GM19324 (cell line): ENCODE data around the gene CTSD.
"Not testable (repeated sequence)": the region's sequence is repeated elsewhere in the genome, so short reads cannot be mapped to it uniquely, and the experiment has no call there.

ENCODE experiments used
- ATAC-seq: cut with Tn5 transposase; IDR thresholded peaks from one replicate; pipeline ENCODE4 v1.9.1; 2021; ENCODE audit warnings: mild to moderate bottlenecking, moderate library complexity; ENCODE audit not compliant: unreplicated experiment, low FRiP score

CTSD gene

DNA sequence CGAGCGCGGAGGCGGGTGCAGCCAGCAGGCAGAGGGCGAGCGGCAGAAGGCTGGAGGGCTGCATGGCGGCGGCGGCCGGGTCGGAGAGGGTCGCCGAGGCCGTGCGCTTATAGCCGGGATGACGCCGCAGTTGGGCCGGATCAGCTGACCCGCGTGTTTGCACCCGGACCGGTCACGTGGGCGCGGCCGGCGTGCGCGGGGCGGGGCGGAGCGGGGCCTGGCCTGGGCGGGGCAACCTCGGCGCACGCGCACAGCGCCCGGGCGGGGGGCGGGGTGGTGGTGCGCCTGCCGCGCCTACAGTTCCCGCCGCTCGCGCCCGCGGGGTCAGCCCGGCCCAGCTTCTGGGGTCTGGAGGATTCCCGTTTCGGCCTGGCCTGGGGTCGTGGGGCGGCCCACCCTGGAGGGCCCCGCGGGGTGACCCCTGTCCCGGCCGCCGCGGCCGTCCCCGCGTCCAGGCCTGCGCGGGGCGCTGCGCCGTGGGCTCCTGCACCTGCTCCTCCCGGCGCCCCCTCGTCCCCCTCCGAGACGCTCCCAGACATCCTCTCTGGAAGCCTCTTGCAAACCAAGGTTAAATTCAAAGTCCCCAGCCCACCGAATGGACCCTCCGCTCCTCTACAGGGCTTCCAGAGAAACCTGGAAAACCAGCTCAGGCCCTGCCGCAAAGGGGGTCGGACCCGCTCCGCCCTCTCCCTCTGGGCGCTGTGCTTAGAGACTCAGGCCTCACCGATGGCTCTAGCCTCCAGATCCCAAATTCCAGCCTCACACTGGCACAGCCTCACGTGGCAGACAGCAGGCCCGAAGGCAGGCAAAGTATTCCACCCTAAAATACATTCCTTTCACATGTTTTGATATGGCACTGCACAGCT lies at the start of gene CTSD:
Gene CTSD (minus strand): TSS at position 132 of the 866 bp plus-strand sequence. CDS start 68 bp downstream, at position 64.
- ATAC-seq, result peak; percentile 76

DNA sequence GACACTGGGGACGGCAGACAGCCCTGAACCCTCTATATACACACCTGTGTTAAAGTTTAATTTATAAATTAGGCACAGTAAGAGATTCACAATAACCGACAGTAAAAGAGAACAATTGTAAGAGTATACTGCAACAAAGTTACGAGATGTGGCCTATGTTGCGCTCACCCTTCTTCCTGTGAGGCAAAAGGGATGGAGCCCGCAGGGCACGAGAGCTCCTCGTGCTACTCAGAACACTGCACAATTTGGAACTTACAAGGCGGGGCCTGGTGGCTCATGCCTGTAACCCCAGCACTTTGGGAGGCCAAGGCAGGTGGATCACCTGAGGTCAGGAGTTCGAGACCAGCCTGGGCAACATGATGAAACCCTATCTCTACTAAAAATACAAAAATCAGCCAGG lies 49.6 kb upstream of the CTSD start:
- not testable (repeated sequence) for ATAC-seq

DNA sequence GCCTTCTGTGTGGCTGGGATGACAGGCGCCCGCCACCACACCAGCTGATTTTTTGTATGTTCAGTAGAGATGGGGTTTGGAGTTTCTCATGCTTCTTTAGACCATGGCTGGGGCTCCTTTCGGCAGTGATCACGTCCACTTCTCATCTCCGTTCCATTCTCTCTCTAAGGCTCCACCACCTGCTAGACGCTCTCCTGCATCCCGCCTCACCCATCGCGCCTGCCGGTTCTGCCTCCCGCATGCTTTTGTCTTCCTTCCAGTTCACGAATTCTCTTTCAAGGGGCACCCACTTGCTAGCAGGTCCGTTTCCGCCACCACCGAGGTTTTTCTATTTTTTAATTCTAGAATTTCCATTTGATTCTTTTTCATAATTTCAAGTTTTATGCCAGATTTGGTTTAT lies 49.1 kb upstream of the CTSD start:
- no peak for ATAC-seq

DNA sequence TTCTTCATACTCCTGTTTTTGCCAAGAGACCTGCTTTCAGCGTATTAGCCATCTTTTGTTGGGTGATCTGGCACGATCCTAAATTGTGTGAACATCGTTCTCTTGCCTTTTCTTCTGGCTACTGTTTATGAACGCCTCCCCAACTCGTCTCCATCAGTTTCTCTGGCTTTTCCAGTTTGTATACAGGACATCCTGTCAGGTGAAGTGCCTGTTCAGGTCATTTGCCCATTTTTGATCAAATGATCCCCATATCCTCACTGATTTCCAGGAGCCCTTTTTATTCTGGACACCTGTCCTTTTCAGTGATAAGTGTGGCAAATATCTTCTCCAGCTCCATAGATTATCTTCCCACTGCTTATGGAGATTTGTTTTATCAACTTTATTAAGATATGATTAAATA lies 48.5 kb upstream of the CTSD start:
- ATAC-seq, result no peak

DNA sequence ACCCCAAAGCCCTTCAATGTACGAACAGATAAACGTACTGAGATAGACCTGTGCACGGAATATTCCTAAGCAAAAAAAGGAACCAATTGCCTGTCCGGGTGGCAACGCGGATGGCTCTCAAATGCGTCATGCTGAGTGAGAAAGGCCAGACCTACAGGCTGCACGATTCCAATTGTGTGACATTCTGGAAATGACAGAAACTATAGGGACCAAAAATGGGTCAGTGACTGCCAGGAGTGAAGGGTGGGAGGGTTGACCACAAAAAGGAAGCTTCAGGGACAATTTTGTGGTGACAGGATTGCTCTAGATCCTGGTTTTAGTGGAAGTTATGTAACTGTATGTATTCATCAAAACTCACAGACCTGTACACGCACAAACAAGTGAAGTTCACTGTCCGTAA lies 47.0 kb upstream of the CTSD start:
- no peak for ATAC-seq

DNA sequence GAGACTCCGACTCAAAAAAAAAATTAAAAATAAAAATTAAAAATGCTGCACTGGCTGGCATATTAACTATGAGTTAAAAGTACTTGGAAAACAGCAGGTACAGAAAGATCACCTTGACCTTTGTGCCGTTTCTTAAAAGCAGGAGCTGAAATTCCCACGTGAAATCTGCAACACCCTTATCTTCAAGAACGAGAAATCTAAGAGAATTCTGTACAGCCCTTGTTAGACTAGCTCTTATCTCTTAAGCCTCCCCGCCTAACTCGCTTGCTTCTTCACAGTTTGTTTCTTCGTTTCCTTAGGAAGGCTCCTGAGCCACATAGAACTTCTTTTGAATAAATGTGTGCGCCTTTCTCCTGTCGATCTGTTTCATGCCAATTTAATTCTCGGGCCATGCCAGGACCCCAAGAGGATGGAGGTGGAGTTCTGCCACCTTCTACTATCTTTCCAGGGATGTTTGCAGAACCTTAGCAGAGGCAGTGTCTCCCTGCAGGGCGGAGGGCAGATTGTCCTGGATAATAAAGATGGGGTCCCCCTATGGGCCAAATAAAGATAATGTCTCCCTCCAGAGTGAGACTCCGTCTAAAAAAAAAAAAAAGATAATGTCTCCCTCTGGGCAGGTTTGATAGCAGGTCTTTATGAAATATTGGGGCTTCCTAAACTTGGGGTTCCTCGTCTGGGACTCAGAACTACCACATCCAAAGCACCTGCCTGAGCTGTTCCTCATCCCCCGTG lies 43.7 kb upstream of the CTSD start:
- ATAC-seq, result no peak

DNA sequence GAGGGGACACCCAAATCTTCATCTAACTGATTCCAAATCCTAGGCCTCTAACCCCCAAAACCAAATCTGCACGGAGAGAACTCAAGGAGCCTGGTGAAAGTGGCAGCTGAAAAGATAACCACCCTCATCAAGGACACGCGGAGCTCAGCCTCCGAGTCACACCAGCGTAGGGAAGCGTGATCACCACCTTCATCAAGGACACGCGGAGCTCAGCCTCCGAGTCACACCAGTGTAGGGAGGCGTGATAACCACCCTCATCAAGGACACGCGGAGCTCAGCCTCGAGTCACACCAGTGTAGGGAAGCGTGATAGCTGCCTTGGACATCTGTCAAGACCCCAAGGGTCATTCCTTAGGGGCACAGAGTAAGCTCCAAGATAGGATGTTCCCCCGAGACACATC lies 41.8 kb upstream of the CTSD start:
- ATAC-seq, result no peak

DNA sequence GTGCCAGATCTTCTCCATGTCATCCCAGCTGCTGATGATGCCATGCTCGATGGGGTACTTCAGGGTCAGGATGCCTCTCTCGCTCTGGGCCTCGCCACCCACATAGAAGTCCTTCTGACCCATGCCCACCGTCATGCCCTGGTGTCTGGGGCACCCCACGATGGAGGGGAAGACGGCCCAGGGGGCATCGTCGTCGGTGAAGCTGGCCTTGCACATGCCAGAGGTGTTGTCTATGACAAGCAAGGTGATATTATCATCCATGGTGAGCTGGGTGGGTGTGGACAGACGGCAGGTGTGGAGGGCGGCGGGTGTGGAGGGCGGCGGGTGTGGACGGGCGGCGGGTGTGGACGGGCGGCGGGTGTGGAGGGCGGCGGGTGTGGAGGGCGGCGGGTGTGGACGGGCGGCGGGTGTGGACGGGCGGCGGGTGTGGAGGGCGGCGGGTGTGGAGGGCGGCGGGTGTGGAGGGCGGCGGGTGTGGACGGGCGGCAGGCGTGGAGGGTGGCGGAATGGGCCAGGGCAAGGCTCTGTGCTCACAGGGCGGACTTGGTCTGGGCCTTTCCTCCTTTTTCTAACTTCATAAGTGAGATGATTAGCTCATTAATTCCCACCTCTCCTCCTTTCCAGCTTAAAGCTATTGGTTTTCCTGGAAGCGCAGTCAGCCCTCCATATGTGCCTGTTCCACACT lies 40.2 kb upstream of the CTSD start:
- not testable (repeated sequence) for ATAC-seq

DNA sequence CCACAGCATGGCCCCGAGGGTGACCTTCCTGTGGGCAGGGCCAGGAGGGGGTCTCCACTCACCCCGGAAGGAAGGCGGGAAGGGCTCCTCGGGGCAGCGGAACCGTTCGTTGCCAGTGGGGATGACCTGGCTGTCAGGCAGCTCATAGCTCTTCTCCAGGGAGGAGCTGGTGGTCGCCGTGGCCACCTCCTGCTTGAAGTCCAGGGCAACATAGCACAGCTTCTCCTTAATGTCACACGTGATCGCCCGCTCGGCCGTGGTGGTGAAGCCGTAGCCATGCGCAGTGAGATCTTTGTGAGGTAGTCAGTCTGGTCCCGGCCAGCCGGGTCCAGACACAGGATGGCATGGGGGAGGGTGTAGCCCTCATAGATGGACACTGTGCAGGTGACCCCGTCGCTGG lies 39.5 kb upstream of the CTSD start:
- ATAC-seq, result no peak

DNA sequence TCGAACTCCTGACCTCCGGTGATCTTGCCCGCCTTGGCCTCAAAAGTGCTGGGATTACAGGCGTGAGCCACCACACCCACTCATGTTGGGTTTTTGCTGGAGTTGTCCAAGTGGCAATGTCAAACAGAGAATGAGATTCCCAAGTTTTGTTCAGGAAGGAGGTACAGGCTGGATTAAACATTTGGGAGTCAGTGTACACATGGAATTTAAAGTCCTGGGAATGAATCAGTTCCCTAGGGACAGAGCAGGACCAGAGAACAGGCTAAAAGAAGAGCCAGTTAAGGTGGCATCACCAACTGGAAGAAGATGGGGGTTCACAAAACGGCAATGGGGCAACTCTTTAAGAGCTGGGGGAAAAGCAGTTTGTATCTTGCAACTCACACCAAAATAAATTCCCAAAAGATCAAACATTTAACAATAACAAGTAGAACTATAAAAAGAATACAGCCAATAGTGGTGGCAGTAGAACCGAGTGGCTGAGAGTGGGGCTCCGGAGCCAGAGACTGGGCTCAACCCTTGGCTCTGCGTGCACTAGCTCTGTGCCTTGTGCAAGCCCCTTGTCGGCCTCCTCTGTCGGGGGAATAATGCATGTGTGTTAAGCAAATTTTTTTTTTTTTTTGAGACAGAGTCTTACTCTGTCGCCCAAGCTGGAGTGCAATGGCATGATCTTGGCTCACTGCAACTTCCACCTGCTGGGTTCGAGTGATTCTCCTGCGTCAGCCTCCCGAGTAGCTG lies 33.8 kb upstream of the CTSD start:
- ATAC-seq, result no peak

DNA sequence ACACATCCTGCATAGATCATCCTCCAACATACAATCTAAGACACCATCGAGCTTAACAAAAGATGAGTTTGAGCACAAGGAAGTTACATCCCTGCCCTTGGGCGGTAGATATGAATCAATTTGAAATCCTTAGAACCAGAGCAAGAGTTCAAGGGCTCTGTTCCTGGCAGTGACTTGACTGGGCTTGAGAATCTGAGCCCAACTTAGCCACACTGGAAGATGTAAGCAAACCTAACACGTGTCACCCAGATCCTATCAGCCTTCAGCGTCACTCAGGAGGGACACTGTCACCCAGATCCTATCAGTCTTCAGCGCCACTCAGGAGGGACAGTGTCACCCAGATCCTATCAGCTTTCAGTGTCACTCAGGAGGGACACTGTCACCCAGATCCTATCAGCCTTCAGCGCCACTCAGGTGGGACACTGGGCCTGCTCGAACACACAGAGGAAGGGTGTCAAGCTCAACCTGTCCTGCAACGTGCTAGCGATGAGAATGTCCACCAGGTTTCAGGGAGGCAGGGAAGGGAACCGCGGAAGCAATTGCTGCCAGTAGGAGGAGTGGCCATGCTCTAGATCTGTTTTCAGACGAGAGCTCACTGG lies 32.8 kb upstream of the CTSD start:
- ATAC-seq, result no peak

DNA sequence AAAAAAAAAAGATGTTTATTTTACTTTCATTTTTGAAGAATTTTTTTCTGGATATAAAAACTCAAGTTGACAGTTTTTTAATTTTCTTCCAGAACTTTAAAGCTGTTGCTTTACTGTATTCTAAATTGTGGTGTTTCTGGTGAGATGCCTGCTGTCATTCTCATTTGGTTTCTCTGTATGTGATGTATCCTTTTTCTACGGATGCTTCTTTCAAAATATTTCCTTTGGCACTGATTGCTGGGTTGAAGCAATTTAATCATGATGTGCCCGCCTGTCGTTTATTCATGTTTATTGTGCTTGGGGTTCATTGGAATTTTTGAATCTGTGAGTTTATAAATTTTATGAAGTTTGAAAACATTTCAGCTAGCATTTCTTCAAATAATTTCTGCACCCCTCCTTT lies 29.4 kb upstream of the CTSD start:
- no peak for ATAC-seq

DNA sequence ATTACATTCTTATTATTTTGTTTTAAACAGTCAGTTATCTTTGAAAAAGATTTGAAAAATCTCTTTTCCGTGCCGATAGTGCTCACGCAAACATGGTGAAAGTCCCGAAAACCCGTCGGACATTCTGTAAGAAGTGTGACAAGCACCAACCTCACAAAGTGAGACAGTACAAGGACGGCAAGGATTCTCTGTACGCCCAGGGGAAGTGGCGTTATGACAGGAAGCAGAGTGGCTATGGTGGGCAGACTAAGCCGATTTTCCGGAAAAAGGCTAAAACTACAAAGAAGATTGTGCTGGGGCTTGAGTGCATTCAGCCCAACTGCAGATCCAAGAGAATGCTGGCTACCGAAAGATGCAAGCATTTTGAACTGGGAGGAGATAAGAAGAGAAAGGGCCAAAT lies 28.7 kb upstream of the CTSD start:
- no peak for ATAC-seq

DNA sequence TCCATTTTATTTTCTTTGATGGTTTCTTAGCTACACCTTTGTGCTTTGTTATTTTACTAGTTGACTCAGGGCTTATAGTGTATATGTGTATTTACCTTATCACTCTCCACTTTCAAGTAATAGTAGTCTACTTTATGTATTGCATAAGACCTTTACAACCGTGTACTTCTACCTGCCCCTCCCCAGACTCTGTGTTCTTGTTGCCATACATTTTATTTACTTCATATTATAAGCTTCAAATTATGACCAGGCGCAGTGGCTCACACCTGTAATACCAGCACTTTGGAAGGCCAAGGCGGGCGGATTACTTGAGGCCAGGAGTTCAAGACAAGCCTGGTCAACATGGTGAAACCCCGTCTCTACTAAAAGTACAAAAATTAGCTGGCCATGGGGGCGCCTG lies 28.2 kb upstream of the CTSD start:
- no peak for ATAC-seq

DNA sequence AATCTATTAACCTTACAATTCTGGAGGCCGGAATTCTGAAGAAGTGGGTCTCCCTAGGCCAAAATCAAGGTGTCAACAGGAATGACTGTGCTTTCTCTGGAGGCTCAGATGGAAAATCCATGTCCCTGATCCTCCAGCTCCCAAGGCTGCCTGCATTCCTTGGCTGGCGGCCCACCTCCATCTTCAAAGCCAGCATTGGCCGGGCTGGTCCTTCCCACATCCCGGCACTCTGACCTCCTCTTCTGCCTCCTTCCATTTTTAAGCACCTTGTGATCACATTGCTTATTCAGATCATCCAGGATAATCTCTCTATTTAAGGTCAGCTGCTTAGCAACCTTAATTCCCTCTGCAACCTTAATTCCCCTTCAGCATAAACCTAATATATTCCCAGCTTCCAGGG lies 22.7 kb upstream of the CTSD start:
- no peak for ATAC-seq

DNA sequence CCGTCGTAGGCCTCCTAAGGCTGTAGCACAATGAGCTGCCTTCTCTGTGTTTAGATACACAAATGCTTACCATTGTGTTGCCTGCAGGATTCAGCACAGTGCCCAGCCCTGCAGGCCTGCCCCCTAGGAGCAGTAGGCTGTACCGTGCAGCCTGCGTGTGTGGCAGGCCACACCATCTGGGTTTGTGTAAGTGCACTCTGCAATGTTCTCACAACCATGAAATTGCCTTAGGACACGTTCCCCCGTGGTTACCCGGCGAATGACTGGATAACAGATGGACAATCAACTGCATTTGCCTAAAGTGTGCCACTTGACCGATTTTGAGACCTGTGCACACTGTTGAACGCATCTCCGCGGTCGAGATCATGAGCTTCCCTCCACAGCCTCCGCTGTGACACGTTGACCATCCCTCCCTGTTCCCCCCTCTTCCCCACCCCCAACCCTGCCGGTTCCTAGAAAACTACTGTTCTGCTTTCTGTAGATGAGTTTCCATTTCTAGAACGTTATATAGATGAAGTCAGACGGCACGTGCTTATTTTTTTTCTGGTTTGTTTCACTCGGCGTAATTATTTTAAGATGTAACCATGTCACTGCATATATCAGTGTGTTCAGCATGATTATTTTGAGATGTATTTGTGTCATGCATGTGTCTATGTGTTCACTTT lies 22.2 kb upstream of the CTSD start:
- no peak for ATAC-seq

DNA sequence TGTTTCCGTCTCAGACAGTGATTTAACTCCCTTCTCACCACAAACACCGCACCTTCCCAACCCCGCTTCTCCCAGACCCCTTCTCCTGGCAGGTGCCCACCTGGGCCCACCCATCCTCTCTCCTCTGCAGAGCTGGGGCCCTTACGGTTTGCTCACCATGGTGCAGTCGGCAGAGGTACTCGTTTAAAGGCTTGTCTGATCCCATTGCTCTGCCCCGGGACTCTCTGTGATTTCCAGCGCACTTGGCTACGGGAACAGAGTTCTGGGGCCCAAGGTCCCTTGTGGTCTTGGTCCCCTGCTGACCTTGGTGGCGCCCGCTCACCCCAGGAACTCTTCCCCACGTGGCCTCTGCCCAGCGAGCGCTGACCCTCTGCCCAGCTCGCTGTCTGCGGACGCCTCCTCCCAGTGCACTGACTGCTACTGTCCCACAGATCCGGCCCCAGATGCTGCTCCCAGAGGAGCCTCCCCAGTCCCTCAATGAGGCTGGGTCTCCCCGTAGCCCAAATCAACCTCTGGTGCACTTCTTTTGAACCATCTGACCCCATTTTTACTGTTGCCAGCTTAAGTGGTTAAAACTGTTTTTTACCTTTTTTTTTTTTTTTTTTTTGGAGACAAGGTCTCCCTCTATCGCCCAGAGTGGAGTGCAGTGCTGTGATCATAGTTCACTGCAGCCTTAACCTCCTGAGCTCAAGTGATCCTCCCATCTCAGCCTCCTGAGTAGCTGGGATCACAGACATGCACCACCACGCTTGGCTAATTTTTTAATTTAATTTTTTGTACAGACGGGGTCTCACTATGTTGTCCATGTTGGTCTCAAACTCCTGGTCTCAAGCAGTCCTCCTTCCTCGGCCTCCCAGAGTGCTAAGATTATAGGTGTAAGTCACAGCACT lies 21.3 kb upstream of the CTSD start:
- ATAC-seq, result no peak

DNA sequence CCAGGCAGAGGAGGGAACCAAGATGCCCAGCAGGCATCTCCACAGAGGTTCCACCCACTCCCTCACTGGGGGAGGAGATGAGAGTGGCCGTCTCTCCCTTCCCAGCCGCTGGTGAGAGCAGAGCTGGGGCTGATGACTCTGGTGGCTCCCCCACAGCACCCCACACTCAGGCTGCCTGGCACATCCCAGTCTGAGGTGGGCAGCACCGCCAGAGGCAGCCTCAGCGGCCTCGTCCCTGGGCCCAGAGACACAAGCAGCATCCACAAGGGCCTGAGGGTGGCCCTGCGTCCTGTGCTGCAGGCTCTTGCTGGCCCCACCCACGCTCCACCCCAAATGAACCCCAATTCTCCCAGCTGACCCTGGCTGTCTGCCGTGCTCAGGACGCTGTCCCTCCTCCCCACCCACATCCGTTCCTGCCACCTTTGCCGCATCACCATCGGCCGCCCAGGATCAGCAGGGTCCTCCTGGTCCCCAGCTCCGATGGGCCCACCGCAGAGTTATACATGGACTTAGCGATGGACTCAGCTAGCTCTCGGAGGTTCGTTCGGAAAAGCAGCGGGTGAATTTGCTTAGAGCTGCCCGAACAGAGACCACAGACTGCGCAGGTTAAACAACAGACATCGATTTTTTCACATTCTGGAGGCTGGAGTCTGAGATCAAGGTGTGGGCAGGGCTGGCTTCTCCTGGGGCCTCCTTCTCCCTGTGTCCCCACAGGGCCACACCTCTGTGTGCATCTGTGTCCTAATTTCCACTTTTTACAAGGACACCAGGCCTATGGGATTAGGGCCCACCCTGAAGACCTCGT lies 20.2 kb upstream of the CTSD start:
- no peak for ATAC-seq
